ENCODE measurements around the gene ZNF423.

ZNF423 gene

GRCh38 chr16:49467540-49468372, 388.2 kb downstream of the ZNF423 start:
- TF ChIP-seq, protein P1, sequence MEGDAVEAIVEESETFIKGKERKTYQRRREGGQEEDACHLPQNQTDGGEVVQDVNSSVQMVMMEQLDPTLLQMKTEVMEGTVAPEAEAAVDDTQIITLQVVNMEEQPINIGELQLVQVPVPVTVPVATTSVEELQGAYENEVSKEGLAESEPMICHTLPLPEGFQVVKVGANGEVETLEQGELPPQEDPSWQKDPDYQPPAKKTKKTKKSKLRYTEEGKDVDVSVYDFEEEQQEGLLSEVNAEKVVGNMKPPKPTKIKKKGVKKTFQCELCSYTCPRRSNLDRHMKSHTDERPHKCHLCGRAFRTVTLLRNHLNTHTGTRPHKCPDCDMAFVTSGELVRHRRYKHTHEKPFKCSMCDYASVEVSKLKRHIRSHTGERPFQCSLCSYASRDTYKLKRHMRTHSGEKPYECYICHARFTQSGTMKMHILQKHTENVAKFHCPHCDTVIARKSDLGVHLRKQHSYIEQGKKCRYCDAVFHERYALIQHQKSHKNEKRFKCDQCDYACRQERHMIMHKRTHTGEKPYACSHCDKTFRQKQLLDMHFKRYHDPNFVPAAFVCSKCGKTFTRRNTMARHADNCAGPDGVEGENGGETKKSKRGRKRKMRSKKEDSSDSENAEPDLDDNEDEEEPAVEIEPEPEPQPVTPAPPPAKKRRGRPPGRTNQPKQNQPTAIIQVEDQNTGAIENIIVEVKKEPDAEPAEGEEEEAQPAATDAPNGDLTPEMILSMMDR (IDR thresholded peaks at IDR 0.05; ENCODE audit: borderline replicate concordance, control extremely low read depth, extremely low read depth, insufficient read depth, missing control alignments): no peak
- in situ Hi-C loops (cut with MboI; ENCODE audit: low sequenced_read_pairs, unreplicated experiment): no loop called here
- no peak for DNase-seq (ENCODE audit: low spot score)

- no peak for DNase-seq (ENCODE audit: low spot score)
- TF ChIP-seq, protein P1 (IDR thresholded peaks at IDR 0.05; ENCODE audit: borderline replicate concordance, control extremely low read depth, extremely low read depth, insufficient read depth, missing control alignments): no peak
- in situ Hi-C loops (cut with MboI; ENCODE audit: low sequenced_read_pairs, unreplicated experiment): no loop called here
Observed at GRCh38 chr16:49466881-49467280, 389.0 kb downstream of the ZNF423 start.

DNA sequence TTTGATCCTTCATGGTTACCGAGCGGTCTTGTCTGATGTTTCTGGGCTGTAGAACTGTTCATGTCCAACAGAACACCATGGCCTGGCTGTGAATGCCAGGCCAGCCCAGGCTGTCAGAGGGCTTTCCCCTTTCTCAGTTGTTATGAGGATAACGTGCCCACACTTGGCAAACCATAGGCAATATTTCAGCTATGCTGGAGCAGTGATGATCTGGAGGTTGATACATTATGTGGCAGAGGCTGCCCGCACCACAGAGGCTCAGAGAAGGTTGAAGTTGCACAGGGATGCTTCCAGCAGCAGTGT, 389.4 kb downstream of the ZNF423 start:
- TF ChIP-seq, protein P1 (IDR thresholded peaks at IDR 0.05; ENCODE audit: borderline replicate concordance, control extremely low read depth, extremely low read depth, insufficient read depth, missing control alignments): no peak
- in situ Hi-C loops (cut with MboI; ENCODE audit: low sequenced_read_pairs, unreplicated experiment): no loop called here
- no peak for DNase-seq (ENCODE audit: low spot score)

DNA sequence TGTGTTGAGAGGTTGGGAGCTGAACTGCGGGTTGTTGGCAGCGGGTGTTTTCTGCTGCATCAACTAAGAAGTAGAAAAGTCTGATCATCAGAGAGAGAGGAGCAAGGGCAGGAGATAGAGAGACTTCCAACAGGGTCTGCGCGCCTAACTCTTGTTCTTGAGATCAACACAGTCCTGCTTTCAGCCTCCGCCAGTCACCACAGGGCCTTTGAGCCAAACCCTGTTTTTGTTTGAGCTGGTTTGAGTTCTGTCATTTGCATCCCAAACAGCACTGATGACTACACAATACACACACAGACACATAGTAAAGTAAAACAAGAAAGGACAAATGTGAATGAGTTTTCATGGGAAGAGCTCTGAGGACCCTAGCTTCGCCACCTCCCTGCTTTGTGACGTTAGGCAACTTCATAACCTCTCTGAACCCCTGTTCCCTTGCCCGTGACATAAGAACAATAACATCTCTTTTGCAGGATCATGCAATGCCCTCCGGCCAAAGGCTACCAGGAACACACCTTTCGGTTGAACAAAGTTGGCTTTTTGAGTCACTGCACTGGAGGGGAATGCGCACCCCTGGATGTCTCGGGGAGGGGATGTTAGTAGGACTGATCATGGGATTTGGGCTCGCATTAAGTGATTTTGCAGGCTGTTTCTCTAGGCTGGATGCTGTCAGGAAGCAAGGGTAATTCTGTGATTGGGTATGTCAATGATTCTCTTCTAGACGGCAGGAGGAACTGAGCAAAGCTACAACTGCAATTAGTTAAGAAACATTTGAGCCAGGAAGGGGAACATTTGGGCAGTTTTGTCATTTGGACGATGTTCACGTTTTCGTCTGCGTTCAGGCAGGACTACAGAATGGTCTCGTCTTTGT, 390.0 kb downstream of the ZNF423 start:
- no peak for DNase-seq (ENCODE audit: low spot score)
- in situ Hi-C loops (cut with MboI; ENCODE audit: low sequenced_read_pairs, unreplicated experiment): no loop called here
- TF ChIP-seq, protein P1 (IDR thresholded peaks at IDR 0.05; ENCODE audit: borderline replicate concordance, control extremely low read depth, extremely low read depth, insufficient read depth, missing control alignments): no peak

GRCh38 chr16:49464877-49465504, 390.9 kb downstream of the ZNF423 start:
- DNase-seq (ENCODE audit: low spot score): peak; percentile 65
- TF ChIP-seq, protein P1 (IDR thresholded peaks at IDR 0.05; ENCODE audit: borderline replicate concordance, control extremely low read depth, extremely low read depth, insufficient read depth, missing control alignments): no peak
- in situ Hi-C loops (cut with MboI; ENCODE audit: low sequenced_read_pairs, unreplicated experiment): no loop called here

DNA sequence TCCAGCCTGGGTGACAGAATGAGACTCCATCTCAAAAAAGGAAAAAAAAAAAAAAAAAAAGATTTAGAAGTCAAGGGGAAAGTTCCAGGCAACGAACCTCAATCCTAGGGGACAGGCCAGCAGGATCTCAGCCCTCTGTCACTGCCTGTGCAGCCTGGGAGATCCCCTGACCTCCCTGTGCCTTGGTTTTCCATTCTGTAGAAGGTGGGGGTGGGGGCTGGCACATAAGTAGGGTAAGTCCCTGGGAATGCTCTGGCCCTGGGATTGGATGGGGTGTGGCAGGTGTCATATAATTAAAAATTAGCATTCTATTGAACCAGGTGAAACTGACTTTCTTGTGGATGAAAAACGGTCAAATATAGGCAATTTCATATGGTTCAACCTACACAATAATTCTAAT, 391.8 kb downstream of the ZNF423 start:
- DNase-seq (ENCODE audit: low spot score): no peak
- TF ChIP-seq, protein P1 (IDR thresholded peaks at IDR 0.05; ENCODE audit: borderline replicate concordance, control extremely low read depth, extremely low read depth, insufficient read depth, missing control alignments): no peak
- in situ Hi-C loops (cut with MboI; ENCODE audit: low sequenced_read_pairs, unreplicated experiment): no loop called here
